ENCODE data around the gene MSH3. TPM values are rescaled to one million over a fixed set of nuclear protein-coding genes. Genes with fewer than 3 reads are reported as not detected.

Gene MSH3
- total RNA-seq, 2 donors from 2014 or later = 12.6 to 14.9 TPM

GRCh38 chr5:80615266-80615914 is 39.1 kb upstream of the MSH3 start:
- WGBS = 59% methylated on average over 17 of the region's 17 CpGs
- no peaks in the 10 kb centered on the region for H3K4me1 ChIP-seq (replicated peaks)
- no peaks in the 10 kb centered on the region for H3K36me3 ChIP-seq
- no peaks in the 10 kb centered on the region for H3K9me3 ChIP-seq
- no peak overlapping the region for H3K27ac ChIP-seq
- TF ChIP-seq POLR2A (IDR thresholded peaks at IDR 0.05) (no peak), POLR2AphosphoS5 (IDR thresholded peaks at IDR 0.05) (no peak)
- TF ChIP-seq, protein P1, sequence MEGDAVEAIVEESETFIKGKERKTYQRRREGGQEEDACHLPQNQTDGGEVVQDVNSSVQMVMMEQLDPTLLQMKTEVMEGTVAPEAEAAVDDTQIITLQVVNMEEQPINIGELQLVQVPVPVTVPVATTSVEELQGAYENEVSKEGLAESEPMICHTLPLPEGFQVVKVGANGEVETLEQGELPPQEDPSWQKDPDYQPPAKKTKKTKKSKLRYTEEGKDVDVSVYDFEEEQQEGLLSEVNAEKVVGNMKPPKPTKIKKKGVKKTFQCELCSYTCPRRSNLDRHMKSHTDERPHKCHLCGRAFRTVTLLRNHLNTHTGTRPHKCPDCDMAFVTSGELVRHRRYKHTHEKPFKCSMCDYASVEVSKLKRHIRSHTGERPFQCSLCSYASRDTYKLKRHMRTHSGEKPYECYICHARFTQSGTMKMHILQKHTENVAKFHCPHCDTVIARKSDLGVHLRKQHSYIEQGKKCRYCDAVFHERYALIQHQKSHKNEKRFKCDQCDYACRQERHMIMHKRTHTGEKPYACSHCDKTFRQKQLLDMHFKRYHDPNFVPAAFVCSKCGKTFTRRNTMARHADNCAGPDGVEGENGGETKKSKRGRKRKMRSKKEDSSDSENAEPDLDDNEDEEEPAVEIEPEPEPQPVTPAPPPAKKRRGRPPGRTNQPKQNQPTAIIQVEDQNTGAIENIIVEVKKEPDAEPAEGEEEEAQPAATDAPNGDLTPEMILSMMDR (IDR thresholded peaks at IDR 0.05) = no peak
- no peak overlapping the region for H3K4me3 ChIP-seq
- intact Hi-C loops (cut with DNase I) = no loop called here
- DNase-seq (ENCODE audit: low spot score) = no peak
- no peaks in the 10 kb centered on the region for H3K27me3 ChIP-seq (replicated peaks; ENCODE audit: insufficient read depth)

DNA sequence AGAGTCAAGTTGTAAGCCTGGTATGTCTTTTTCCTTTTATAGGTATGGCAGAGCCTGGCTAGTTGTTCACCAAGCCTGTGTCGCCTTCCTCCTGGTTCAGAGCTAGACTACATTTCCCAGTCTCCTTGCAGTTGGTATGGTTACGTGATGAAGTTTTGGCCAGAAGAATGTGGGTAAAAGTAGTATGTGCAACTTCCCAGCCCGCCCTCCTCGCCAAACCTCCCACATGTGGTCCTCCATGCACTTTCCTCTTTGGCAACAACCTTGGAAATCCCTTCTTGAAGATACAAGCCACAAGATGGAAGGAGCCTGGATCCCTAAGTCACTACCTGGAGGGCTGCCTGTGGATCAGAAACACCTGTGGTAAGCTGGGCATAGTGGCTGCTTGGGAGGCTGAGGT is 36.0 kb upstream of the MSH3 start:
- no peak overlapping the region for H3K4me3 ChIP-seq
- no peaks in the 10 kb centered on the region for H3K9me3 ChIP-seq
- H3K27me3 ChIP-seq (replicated peaks; ENCODE audit: insufficient read depth) = no peaks in the 10 kb centered on the region
- WGBS = 99% methylated on average over 4 of the region's 4 CpGs
- intact Hi-C loops (cut with DNase I) = no loop called here
- DNase-seq (ENCODE audit: low spot score) = no peak
- H3K27ac ChIP-seq = no peak overlapping the region
- H3K36me3 ChIP-seq = no peaks in the 10 kb centered on the region
- no peaks in the 10 kb centered on the region for H3K4me1 ChIP-seq (replicated peaks)
- TF ChIP-seq POLR2AphosphoS5 (IDR thresholded peaks at IDR 0.05) = no peak
- TF ChIP-seq, protein P1 (IDR thresholded peaks at IDR 0.05) = no peak
- no peak for TF ChIP-seq POLR2A (IDR thresholded peaks at IDR 0.05)

- no peaks in the 10 kb centered on the region for H3K36me3 ChIP-seq
- no peak overlapping the region for H3K27ac ChIP-seq
- H3K4me3 ChIP-seq = no peak overlapping the region
- H3K9me3 ChIP-seq = no peaks in the 10 kb centered on the region
- no peak for DNase-seq (ENCODE audit: low spot score)
- intact Hi-C loops (cut with DNase I) = no loop called here
- H3K4me1 ChIP-seq (replicated peaks) = no peaks in the 10 kb centered on the region
- H3K27me3 ChIP-seq (replicated peaks; ENCODE audit: insufficient read depth) = no peaks in the 10 kb centered on the region
- 94% methylated on average over 1 of the region's 1 CpG for WGBS
- TF ChIP-seq, protein P1 (IDR thresholded peaks at IDR 0.05) = no peak
Measured at GRCh38 chr5:80619086-80619485, 35.4 kb upstream of the MSH3 start.

- WGBS = 73% methylated on average over 4 of the region's 4 CpGs
- TF ChIP-seq POLR2AphosphoS5 (IDR thresholded peaks at IDR 0.05) = no peak
- no peaks in the 10 kb centered on the region for H3K36me3 ChIP-seq
- no peak overlapping the region for H3K4me3 ChIP-seq
- intact Hi-C loops (cut with DNase I) = no loop called here
- H3K27me3 ChIP-seq (replicated peaks; ENCODE audit: insufficient read depth) = no peaks in the 10 kb centered on the region
- H3K4me1 ChIP-seq (replicated peaks) = no peaks in the 10 kb centered on the region
- no peaks in the 10 kb centered on the region for H3K9me3 ChIP-seq
- no peak overlapping the region for H3K27ac ChIP-seq
- no peak for DNase-seq (ENCODE audit: low spot score)
Measured at GRCh38 chr5:80620211-80620610, 34.2 kb upstream of the MSH3 start.

DNA sequence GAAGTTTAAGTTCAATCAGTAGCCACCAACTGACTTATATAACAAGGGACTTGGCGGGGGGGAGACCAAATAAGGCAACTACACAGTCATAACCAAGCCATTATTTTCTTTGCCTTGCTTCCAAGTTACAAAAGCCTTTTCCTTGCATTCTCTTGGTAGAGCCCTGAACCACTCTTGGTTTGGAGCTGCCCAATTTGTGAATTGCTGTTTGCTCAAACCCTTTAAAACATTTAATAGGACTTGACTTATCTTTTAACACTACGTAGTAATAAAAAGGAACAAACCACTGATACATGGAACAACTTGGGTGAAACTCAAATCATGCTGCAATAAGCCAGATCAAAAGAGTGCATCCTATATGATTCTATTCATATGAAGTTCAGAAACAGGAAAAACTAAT is 31.7 kb upstream of the MSH3 start:
- H3K27me3 ChIP-seq (replicated peaks; ENCODE audit: insufficient read depth) = no peaks in the 10 kb centered on the region
- no peaks in the 10 kb centered on the region for H3K4me1 ChIP-seq (replicated peaks)
- no peak overlapping the region for H3K4me3 ChIP-seq
- WGBS = 73% methylated on average over 2 of the region's 2 CpGs
- H3K9me3 ChIP-seq = no peaks in the 10 kb centered on the region
- H3K36me3 ChIP-seq = no peaks in the 10 kb centered on the region
- peak; percentile 10 for DNase-seq (ENCODE audit: low spot score)
- TF ChIP-seq POLR2AphosphoS5 (IDR thresholded peaks at IDR 0.05) = peak; percentile 71
- TF ChIP-seq, protein P1 (IDR thresholded peaks at IDR 0.05) = no peak
- intact Hi-C loops (cut with DNase I) = no loop called here
- no peak overlapping the region for H3K27ac ChIP-seq

Data from prostate gland (tissue), 2 donors.